HepG2 (cell line): ENCODE data around the gene CBLN3. TPM values are rescaled to one million over a fixed set of nuclear protein-coding genes. Genes with fewer than 3 reads are reported as not detected.

ENCODE experiments used
- ATF6 ChIP-seq: sonication (generic); formaldehyde crosslinking; conservative IDR thresholded peaks from 2 replicates; pipeline ENCODE4 v1.4.0; 2020; ENCODE audit warnings: missing genetic modification reagents
- BRD4 ChIP-seq: sonication (generic); formaldehyde crosslinking; IDR thresholded peaks from 2 replicates; pipeline ENCODE4 v1.4.0; 2020; ENCODE audit warnings: missing genetic modification reagents
- IRF1 ChIP-seq: sonication (generic); formaldehyde crosslinking; IDR thresholded peaks from 2 replicates; pipeline ENCODE4 v1.4.0; 2020; ENCODE audit warnings: low read depth, mild to moderate bottlenecking, missing genetic modification reagents
- JARID2 ChIP-seq: sonication (generic); formaldehyde crosslinking; IDR thresholded peaks from 2 replicates; pipeline ENCODE4 v1.8.1; 2023; ENCODE audit warnings: missing genetic modification reagents, inconsistent platforms; ENCODE audit not compliant: insufficient replicate concordance
- KDM6A ChIP-seq: IDR thresholded peaks from 2 replicates; pipeline ENCODE4 v1.6.1; 2016; ENCODE audit warnings: low read depth
- MAF1 ChIP-seq: sonication (generic); formaldehyde crosslinking; IDR thresholded peaks from 2 replicates; pipeline ENCODE4 v1.5.0; 2020; ENCODE audit warnings: missing genetic modification reagents, borderline replicate concordance
- MXI1 ChIP-seq: IDR thresholded peaks from 3 replicates; pipeline ENCODE4 v1.6.1; 2012; ENCODE audit warnings: low read depth, low read length, inconsistent platforms, borderline replicate concordance
- NCOA2 ChIP-seq: sonication (generic); formaldehyde crosslinking; IDR thresholded peaks from 2 replicates; pipeline ENCODE4 v1.8.0; 2022; ENCODE audit warnings: inconsistent platforms
- NRL ChIP-seq: sonication (generic); formaldehyde crosslinking; IDR thresholded peaks from 2 replicates; pipeline ENCODE4 v1.5.0; 2020; ENCODE audit warnings: missing genetic modification reagents, mild to moderate bottlenecking, moderate library complexity, borderline replicate concordance
- PAWR ChIP-seq: sonication (generic); formaldehyde crosslinking; IDR thresholded peaks from 2 replicates; pipeline ENCODE4 v1.4.0; 2020; ENCODE audit warnings: missing genetic modification reagents, mild to moderate bottlenecking, borderline replicate concordance
- ZBTB42 ChIP-seq: sonication (generic); formaldehyde crosslinking; IDR thresholded peaks from 2 replicates; pipeline ENCODE4 v1.5.0; 2020; ENCODE audit warnings: mild to moderate bottlenecking, missing genetic modification reagents
- ZNF460 ChIP-seq: sonication (generic); formaldehyde crosslinking; IDR thresholded peaks from 2 replicates; pipeline ENCODE4 v1.5.1; 2020; ENCODE audit warnings: missing genetic modification reagents, mild to moderate bottlenecking, borderline replicate concordance
- ZNF580 ChIP-seq: IDR thresholded peaks from 2 replicates; pipeline ENCODE4 v1.6.1; 2016; ENCODE audit warnings: low read depth, borderline replicate concordance
- ZNF605 ChIP-seq: sonication (generic); formaldehyde crosslinking; IDR thresholded peaks from 2 replicates; pipeline ENCODE4 v1.8.0; 2022; ENCODE audit warnings: mild to moderate bottlenecking, missing genetic modification reagents
- ZNF780A ChIP-seq: sonication (generic); formaldehyde crosslinking; IDR thresholded peaks from 2 replicates; pipeline ENCODE4 v1.8.0; 2022; ENCODE audit warnings: mild to moderate bottlenecking, missing genetic modification reagents, moderate library complexity
- ZNF816 ChIP-seq: sonication (generic); formaldehyde crosslinking; IDR thresholded peaks from 2 replicates; pipeline ENCODE4 v1.8.0; 2022; ENCODE audit warnings: missing genetic modification reagents, mild to moderate bottlenecking, borderline replicate concordance
- ZNF878 ChIP-seq: sonication (generic); formaldehyde crosslinking; IDR thresholded peaks from 2 replicates; pipeline ENCODE4 v1.8.1; 2023; ENCODE audit warnings: mild to moderate bottlenecking, missing genetic modification reagents, moderate library complexity
- polyA plus RNA-seq, 8 experiments: library from polyadenylated mRNA; depleted of rRNA in 3 of 8; stranded (reverse) in 7 of 8; unstranded in 1 of 8; fragments of >200 nt; fragmentation: Illumina TruSeq in 4 of 8; extraction: Trizol in 4 of 8; gene quantifications; 2 replicates each; pipeline versions ENCODE4 v1.2.1 to v1.2.3, GENCODE V29; 2011 to 2016; ENCODE audit warnings: low read depth in 4 of 8, missing spikeins in 1 of 8, mixed read lengths in 1 of 8; ENCODE audit not compliant: insufficient read depth in 1 of 8
- total RNA-seq, 5 experiments: library from RNA; depleted of rRNA; stranded (reverse); fragments of >200 nt; fragmentation: Illumina TruSeq; extraction: Trizol; gene quantifications; 2 replicates each; pipeline ENCODE4 v1.2.3, GENCODE V29; 2016; ENCODE audit warnings: low read depth in 1 of 5
- TF ChIP-seq, protein P1 (sequence below): sonication (generic); formaldehyde crosslinking; IDR thresholded peaks from 2 replicates; pipeline ENCODE4 v1.4.0; 2020; ENCODE audit warnings: missing genetic modification reagents, borderline replicate concordance
- TF ChIP-seq, protein P2 (sequence below): sonication (generic); formaldehyde crosslinking; IDR thresholded peaks from 2 replicates; pipeline ENCODE4 v1.8.0; 2022; ENCODE audit warnings: mild to moderate bottlenecking, missing genetic modification reagents, moderate library complexity
- TF ChIP-seq, protein P3 (sequence below): sonication (generic); formaldehyde crosslinking; conservative IDR thresholded peaks from 2 replicates; pipeline ENCODE4 v1.8.0; 2022; ENCODE audit warnings: low read depth, missing genetic modification reagents

CBLN3 gene
- total and polyA plus RNA-seq, 2 of the 13 experiments (the other 11 are each of a cell fraction or from before 2014, with no cell fraction given) = 0.66 to 0.98 TPM

- TF ChIP-seq IRF1 (CRISPR knock-in tag) (0 out of 2 replicates have a peak, but pooled peaks have one; percentile 32), NCOA2 (CRISPR knock-in tag) (peak; percentile 52), ZNF878 (no peak), BRD4 (no peak), ZNF605 (CRISPR knock-in tag) (peak; percentile 86), ZNF580 (CRISPR knock-in tag) (peak; percentile 92), NRL (CRISPR knock-in tag) (no peak), MXI1 (peak; percentile 78; the same call in 1 of the 3 replicates), PAWR (no peak), KDM6A (peak; percentile 54; the same call in 1 of the 2 replicates), ATF6 (CRISPR knock-in tag) (no peak), ZNF816 (CRISPR knock-in tag) (no peak), ZBTB42 (CRISPR knock-in tag) (peak; percentile 48; the same call in 1 of the 2 replicates), MAF1 (CRISPR knock-in tag) (no peak), JARID2 (CRISPR knock-in tag) (no peak), ZNF460 (CRISPR knock-in tag) (no peak), ZNF780A (0 out of 2 replicates have a peak, but pooled peaks have one; percentile 6)
- TF ChIP-seq, protein P1, sequence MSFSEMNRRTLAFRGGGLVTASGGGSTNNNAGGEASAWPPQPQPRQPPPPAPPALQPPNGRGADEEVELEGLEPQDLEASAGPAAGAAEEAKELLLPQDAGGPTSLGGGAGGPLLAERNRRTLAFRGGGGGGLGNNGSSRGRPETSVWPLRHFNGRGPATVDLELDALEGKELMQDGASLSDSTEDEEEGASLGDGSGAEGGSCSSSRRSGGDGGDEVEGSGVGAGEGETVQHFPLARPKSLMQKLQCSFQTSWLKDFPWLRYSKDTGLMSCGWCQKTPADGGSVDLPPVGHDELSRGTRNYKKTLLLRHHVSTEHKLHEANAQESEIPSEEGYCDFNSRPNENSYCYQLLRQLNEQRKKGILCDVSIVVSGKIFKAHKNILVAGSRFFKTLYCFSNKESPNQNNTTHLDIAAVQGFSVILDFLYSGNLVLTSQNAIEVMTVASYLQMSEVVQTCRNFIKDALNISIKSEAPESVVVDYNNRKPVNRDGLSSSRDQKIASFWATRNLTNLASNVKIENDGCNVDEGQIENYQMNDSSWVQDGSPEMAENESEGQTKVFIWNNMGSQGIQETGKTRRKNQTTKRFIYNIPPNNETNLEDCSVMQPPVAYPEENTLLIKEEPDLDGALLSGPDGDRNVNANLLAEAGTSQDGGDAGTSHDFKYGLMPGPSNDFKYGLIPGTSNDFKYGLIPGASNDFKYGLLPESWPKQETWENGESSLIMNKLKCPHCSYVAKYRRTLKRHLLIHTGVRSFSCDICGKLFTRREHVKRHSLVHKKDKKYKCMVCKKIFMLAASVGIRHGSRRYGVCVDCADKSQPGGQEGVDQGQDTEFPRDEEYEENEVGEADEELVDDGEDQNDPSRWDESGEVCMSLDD (CRISPR knock-in tag) = peak; percentile 66; the same call in 1 of the 2 replicates
- TF ChIP-seq, protein P2, sequence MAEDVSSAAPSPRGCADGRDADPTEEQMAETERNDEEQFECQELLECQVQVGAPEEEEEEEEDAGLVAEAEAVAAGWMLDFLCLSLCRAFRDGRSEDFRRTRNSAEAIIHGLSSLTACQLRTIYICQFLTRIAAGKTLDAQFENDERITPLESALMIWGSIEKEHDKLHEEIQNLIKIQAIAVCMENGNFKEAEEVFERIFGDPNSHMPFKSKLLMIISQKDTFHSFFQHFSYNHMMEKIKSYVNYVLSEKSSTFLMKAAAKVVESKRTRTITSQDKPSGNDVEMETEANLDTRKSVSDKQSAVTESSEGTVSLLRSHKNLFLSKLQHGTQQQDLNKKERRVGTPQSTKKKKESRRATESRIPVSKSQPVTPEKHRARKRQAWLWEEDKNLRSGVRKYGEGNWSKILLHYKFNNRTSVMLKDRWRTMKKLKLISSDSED (CRISPR knock-in tag) = no peak
- TF ChIP-seq, protein P3, sequence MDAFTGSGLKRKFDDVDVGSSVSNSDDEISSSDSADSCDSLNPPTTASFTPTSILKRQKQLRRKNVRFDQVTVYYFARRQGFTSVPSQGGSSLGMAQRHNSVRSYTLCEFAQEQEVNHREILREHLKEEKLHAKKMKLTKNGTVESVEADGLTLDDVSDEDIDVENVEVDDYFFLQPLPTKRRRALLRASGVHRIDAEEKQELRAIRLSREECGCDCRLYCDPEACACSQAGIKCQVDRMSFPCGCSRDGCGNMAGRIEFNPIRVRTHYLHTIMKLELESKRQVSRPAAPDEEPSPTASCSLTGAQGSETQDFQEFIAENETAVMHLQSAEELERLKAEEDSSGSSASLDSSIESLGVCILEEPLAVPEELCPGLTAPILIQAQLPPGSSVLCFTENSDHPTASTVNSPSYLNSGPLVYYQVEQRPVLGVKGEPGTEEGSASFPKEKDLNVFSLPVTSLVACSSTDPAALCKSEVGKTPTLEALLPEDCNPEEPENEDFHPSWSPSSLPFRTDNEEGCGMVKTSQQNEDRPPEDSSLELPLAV (CRISPR knock-in tag) = no peak
These were observed at the start of gene CBLN3, which contains the start of gene KHNYN (continued) for GRCh38 chr14:24429395-24430142.
